H9 (cell line): ENCODE results near the gene HNRNPU. TPM values are rescaled to one million over a fixed set of nuclear protein-coding genes. Genes with fewer than 3 reads are reported as not detected.

ENCODE experiments used
- DNase-seq: peaks from one replicate; pipeline ENCODE4 v3.0.0-alpha.2; 2017
- H2AFZ ChIP-seq: one replicate; pipeline ENCODE4 v1.6.1; 2013; ENCODE audit warnings: mild to moderate bottlenecking, low read length, control low read depth, moderate library complexity
- H2AK5ac ChIP-seq: 2 replicates; pipeline ENCODE4 v1.6.1; 2013; ENCODE audit warnings: low read length, control low read depth, mixed read lengths; ENCODE audit not compliant: insufficient read length
- H2BK120ac ChIP-seq: one replicate; pipeline ENCODE4 v1.6.1; 2013; ENCODE audit warnings: low read depth, mild to moderate bottlenecking, low read length, control low read depth, inconsistent platforms; ENCODE audit not compliant: poor library complexity, severe bottlenecking
- H2BK12ac ChIP-seq: 2 replicates; pipeline ENCODE4 v1.6.1; 2013; ENCODE audit warnings: low read length, control low read depth, mixed read lengths, low read depth; ENCODE audit not compliant: insufficient read length
- H2BK15ac ChIP-seq: 2 replicates; pipeline ENCODE4 v1.6.1; 2013; ENCODE audit warnings: low read depth, low read length, control low read depth
- H2BK20ac ChIP-seq: one replicate; pipeline ENCODE4 v1.6.1; 2013; ENCODE audit warnings: low read depth, mild to moderate bottlenecking, low read length, control low read depth, inconsistent platforms; ENCODE audit not compliant: poor library complexity, severe bottlenecking
- H2BK5ac ChIP-seq: 2 replicates; pipeline ENCODE4 v1.6.1; 2013; ENCODE audit warnings: low read length, control low read depth, mixed read lengths; ENCODE audit not compliant: insufficient read length
- H3K14ac ChIP-seq: 2 replicates; pipeline ENCODE4 v1.6.1; 2013; ENCODE audit warnings: low read length, control low read depth; ENCODE audit not compliant: insufficient read depth
- H3K18ac ChIP-seq: 2 replicates; pipeline ENCODE4 v1.6.1; 2013; ENCODE audit warnings: low read depth, mild to moderate bottlenecking, mixed read lengths, low read length, control low read depth; ENCODE audit not compliant: insufficient read length
- H3K23ac ChIP-seq: 2 replicates; pipeline ENCODE4 v1.6.1; 2013; ENCODE audit warnings: low read length, control low read depth, mixed read lengths, low read depth; ENCODE audit not compliant: insufficient read length
- H3K23me2 ChIP-seq: 2 replicates; pipeline ENCODE4 v1.6.1; 2013; ENCODE audit warnings: low read depth, mild to moderate bottlenecking, mixed read lengths, low read length, control low read depth; ENCODE audit not compliant: insufficient read length, poor library complexity, severe bottlenecking
- H3K27ac ChIP-seq: 2 replicates; pipeline ENCODE4 v1.5.1; 2013; ENCODE audit warnings: low read length, control low read depth, mixed read lengths, low read depth; ENCODE audit not compliant: insufficient read length
- H3K27me3 ChIP-seq: 2 replicates; pipeline ENCODE4 v1.6.1; 2013; ENCODE audit warnings: low read length, control low read depth, inconsistent platforms; ENCODE audit not compliant: insufficient read depth
- H3K4ac ChIP-seq: 2 replicates; pipeline ENCODE4 v1.6.1; 2013; ENCODE audit warnings: low read depth, mild to moderate bottlenecking, control low read depth, inconsistent platforms, low read length, moderate library complexity
- H3K4me1 ChIP-seq: 2 replicates; pipeline ENCODE4 v1.6.1; 2013; ENCODE audit warnings: low read length, control low read depth, inconsistent platforms; ENCODE audit not compliant: insufficient read depth
- H3K4me2 ChIP-seq: 2 replicates; pipeline ENCODE4 v1.6.1; 2013; ENCODE audit warnings: low read length, control low read depth, mixed read lengths; ENCODE audit not compliant: insufficient read length, insufficient read depth
- H3K56ac ChIP-seq: 2 replicates; pipeline ENCODE4 v1.6.1; 2013; ENCODE audit warnings: low read depth, mild to moderate bottlenecking, mixed read lengths, low read length, control low read depth; ENCODE audit not compliant: insufficient read length
- H3K79me1 ChIP-seq: 2 replicates; pipeline ENCODE4 v1.6.1; 2013; ENCODE audit warnings: low read depth, mild to moderate bottlenecking, moderate library complexity, low read length, control low read depth, inconsistent platforms; ENCODE audit not compliant: insufficient read depth, poor library complexity, severe bottlenecking
- H3K79me2 ChIP-seq: 2 replicates; pipeline ENCODE4 v1.6.1; 2013; ENCODE audit warnings: low read length, control low read depth, inconsistent platforms; ENCODE audit not compliant: insufficient read depth
- H3K9ac ChIP-seq: 2 replicates; pipeline ENCODE4 v1.6.1; 2013; ENCODE audit warnings: low read length, control low read depth, mixed read lengths; ENCODE audit not compliant: insufficient read length; ENCODE audit errors: extremely low read depth
- H3K9me3 ChIP-seq: one replicate; pipeline ENCODE4 v1.6.1; 2013; ENCODE audit warnings: low read depth, low read length, inconsistent platforms; ENCODE audit not compliant: control insufficient read depth
- H3T11ph ChIP-seq: one replicate; pipeline ENCODE4 v1.6.1; 2013; ENCODE audit warnings: mild to moderate bottlenecking, low read length, control low read depth, inconsistent platforms
- H4K20me1 ChIP-seq: one replicate; pipeline ENCODE4 v1.6.1; 2013; ENCODE audit not compliant: control insufficient read depth, insufficient read length, insufficient read depth
- H4K5ac ChIP-seq: 2 replicates; pipeline ENCODE4 v1.6.1; 2013; ENCODE audit warnings: low read depth, mild to moderate bottlenecking, mixed read lengths, low read length, control low read depth; ENCODE audit not compliant: insufficient read length
- H4K8ac ChIP-seq: replicated peaks from 2 replicates; pipeline ENCODE4 v1.6.1; 2013; ENCODE audit warnings: low read length, control low read depth, mixed read lengths, low read depth; ENCODE audit not compliant: insufficient read length
- H4K91ac ChIP-seq: 2 replicates; pipeline ENCODE4 v1.6.1; 2013; ENCODE audit warnings: low read depth, mild to moderate bottlenecking, moderate library complexity, mixed read lengths, low read length, control low read depth; ENCODE audit not compliant: insufficient read length
- H3K27ac Mint-ChIP-seq, 3 experiments: 2 replicates in 2 of 3; 3 replicates in 1 of 3; pipeline ENCODE4 v1.8.0; 2020 to 2021; ENCODE audit warnings: mixed read lengths in 3 of 3, mild to moderate bottlenecking in 1 of 3, moderate library complexity in 1 of 3
- H3K27me3 Mint-ChIP-seq: 2 replicates; pipeline ENCODE4 v1.8.0; 2021; ENCODE audit warnings: low read depth, mild to moderate bottlenecking, moderate library complexity, mixed read lengths
- H3K36me3 Mint-ChIP-seq, 3 experiments: 2 replicates in 2 of 3; 3 replicates in 1 of 3; pipeline ENCODE4 v1.8.0; 2020 to 2021; ENCODE audit warnings: low read depth in 3 of 3, mixed read lengths in 3 of 3; ENCODE audit not compliant: insufficient read depth in 1 of 3
- H3K4me1 Mint-ChIP-seq, 2 experiments: 2 replicates each; pipeline ENCODE4 v1.8.0; 2020; ENCODE audit warnings: mixed read lengths in 2 of 2
- H3K4me3 Mint-ChIP-seq, 2 experiments: 2 replicates in 1 of 2; 3 replicates in 1 of 2; pipeline ENCODE4 v1.8.0; 2020 to 2021; ENCODE audit warnings: mild to moderate bottlenecking in 2 of 2, mixed read lengths in 2 of 2, moderate library complexity in 1 of 2
- H3K9me3 Mint-ChIP-seq, 2 experiments: 2 replicates in 1 of 2; 3 replicates in 1 of 2; pipeline ENCODE4 v1.8.0; 2020; ENCODE audit warnings: mild to moderate bottlenecking in 2 of 2, mixed read lengths in 2 of 2, moderate library complexity in 1 of 2
- CTCF ChIP-seq: fragments of 200-600 bp; sonication (generic); conservative IDR thresholded peaks from 3 replicates; pipeline ENCODE4 v1.8.0; 2021; ENCODE audit warnings: antibody characterized with exemption, mild to moderate bottlenecking
- WGBS: extraction: QIAGEN DNeasy Blood & Tissue Kit; methylation state at CpG from one replicate; pipeline ENCODE4 v1.1.7; 2013; ENCODE audit warnings: missing lambda C conversion rate, low lambda C conversion rate, mixed read lengths; ENCODE audit not compliant: insufficient read length; ENCODE audit errors: extremely low coverage; 5-methylcytosine and 5-hydroxymethylcytosine counted together
- total RNA-seq: library from RNA; stranded (reverse); gene quantifications from 2 replicates; pipeline ENCODE4 v1.2.1, GENCODE V29; 2021

HNRNPU gene
- total RNA-seq, 1 experiment from 2014 or later: 657 TPM

GRCh38 chr1:244876228-244876910 lies 12.0 kb upstream of the HNRNPU start:
- Histone ChIP-seq H3T11ph (no peak overlapping the region), H3K9ac (no peak overlapping the region), H3K4ac (no peak overlapping the region), H2BK5ac (no peak overlapping the region), H2AK5ac (no peak overlapping the region), H2BK15ac (no peak overlapping the region), H3K27me3 (no peaks in the 10 kb centered on the region), H3K79me2 (no peaks in the 10 kb centered on the region), H3K18ac (no peak overlapping the region), H2AFZ (no peak overlapping the region), H2BK20ac (no peak overlapping the region), H3K79me1 (no peaks in the 10 kb centered on the region), H3K9me3 (no peaks in the 10 kb centered on the region), H3K23ac (no peak overlapping the region), H3K14ac (no peak overlapping the region), H4K20me1 (no peaks in the 10 kb centered on the region), H2BK120ac (no peak overlapping the region), H2BK12ac (no peak overlapping the region), H3K23me2 (no peaks in the 10 kb centered on the region), H3K4me2 (no peak overlapping the region), H4K8ac (no peak overlapping the region), H3K56ac (no peak overlapping the region), H3K27ac (no peak overlapping the region), H4K91ac (no peak overlapping the region), H4K5ac (no peak overlapping the region), H3K4me1 (peaks cover 3% of the 10 kb centered on the region; the same call in 1 of the 2 replicates)
- Mint-ChIP-seq H3K4me1 (peaks cover 16 to 21% of the 10 kb centered on the region in 2 experiments), H3K9me3 (no peaks in the 10 kb centered on the region), H3K4me3 (no peak overlapping the region), H3K27me3 (no peaks in the 10 kb centered on the region), H3K36me3 (no peaks in the 10 kb centered on the region), H3K27ac (no peak overlapping the region)
- no peak for DNase-seq
- no peak for TF ChIP-seq CTCF
- no CpG with 5 or more reads among the region's 8 CpGs for WGBS
